Subcutaneous abdominal adipose tissue (tissue), 5 donors: Measurements from ENCODE around the gene TH.

ENCODE experiments used
- H3K27ac ChIP-seq: one replicate; pipeline ENCODE4 v1.7.0; 2013; ENCODE audit warnings: low read depth, mild to moderate bottlenecking, inconsistent platforms, low read length, moderate library complexity
- H3K27me3 ChIP-seq, 5 donors: one replicate each; pipeline ENCODE4 v1.7.0; 2013; ENCODE audit warnings: low read length in 5 of 5, inconsistent platforms in 1 of 5; ENCODE audit not compliant: control insufficient read depth in 5 of 5, insufficient read depth in 4 of 5
- H3K36me3 ChIP-seq, 5 donors: one replicate each; pipeline ENCODE4 v1.7.0; 2013; ENCODE audit warnings: low read length in 5 of 5; ENCODE audit not compliant: control insufficient read depth in 5 of 5, insufficient read depth in 5 of 5
- H3K4me1 ChIP-seq, 5 donors: one replicate each; pipeline ENCODE4 v1.7.0; 2013; ENCODE audit warnings: low read length in 5 of 5, mild to moderate bottlenecking in 3 of 5, moderate library complexity in 1 of 5; ENCODE audit not compliant: control insufficient read depth in 5 of 5, insufficient read depth in 5 of 5
- H3K4me3 ChIP-seq, 5 donors: one replicate each; pipeline ENCODE4 v1.7.0; 2013; ENCODE audit warnings: low read length in 5 of 5, low read depth in 1 of 5
- H3K9ac ChIP-seq, 5 donors: one replicate each; pipeline ENCODE4 v1.7.0; 2013; ENCODE audit warnings: low read length in 5 of 5, mild to moderate bottlenecking in 4 of 5, moderate library complexity in 3 of 5
- H3K9me3 ChIP-seq, 5 donors: one replicate each; pipeline ENCODE4 v1.7.0; 2013; ENCODE audit warnings: low read length in 5 of 5; ENCODE audit not compliant: control insufficient read depth in 5 of 5
- donor health status: healthy.
- donor health status: healthy.
- donor health status: healthy.
- donor health status: healthy.
- donor health status: healthy.

Gene TH

DNA sequence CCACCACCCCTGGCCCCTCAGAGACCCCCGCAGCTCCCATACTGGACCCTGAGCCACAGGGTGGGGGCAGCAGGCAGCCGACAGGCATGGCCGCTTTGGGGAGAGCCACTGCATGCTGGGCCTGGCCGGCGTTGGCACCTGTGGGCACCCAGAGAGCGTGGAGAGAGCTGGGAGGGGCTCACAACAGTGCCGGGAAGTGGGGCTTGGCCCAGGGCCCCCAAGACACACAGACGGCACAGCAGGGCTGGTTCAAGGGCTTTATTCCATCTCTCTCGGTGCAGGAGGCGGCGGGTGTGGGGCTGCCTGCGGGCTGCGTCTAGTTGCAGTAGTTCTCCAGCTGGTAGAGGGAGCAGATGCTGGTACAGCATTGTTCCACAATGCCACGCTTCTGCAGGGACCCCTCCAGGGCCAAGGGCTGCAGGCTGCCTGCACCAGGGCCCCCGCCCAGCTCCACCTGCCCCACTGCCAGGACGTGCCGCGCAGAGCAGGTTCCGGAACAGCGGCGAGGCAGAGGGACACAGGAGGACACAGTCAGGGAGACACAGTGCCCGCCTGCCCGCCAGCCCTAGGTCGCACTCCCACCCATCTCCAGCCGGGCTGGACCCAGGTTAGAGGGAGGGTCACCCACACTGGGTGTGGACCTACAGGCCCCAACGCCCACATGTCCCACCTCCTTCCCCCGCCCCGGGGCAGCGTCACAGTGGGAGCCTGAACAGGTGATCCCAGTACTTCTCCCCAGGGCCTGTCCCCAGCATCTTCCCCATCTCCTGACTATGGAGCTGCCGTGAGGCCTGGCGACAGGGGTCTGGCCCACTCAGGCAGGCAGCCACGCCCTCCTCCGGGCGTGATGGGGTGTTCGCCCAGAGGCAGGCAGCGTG is 11.8 kb downstream of the TH start:
- H3K27ac ChIP-seq: no peak overlapping the region
- no peak overlapping the region for H3K9ac ChIP-seq
- H3K4me1 ChIP-seq: peaks cover 0 to 2% (median 0%) of the 10 kb centered on the region in 5 donors
- H3K9me3 ChIP-seq: no peaks in the 10 kb centered on the region
- H3K27me3 ChIP-seq: peaks cover 19 to 46% (median 29%) of the 10 kb centered on the region in 5 donors
- no peaks in the 10 kb centered on the region for H3K36me3 ChIP-seq
- H3K4me3 ChIP-seq: no peak overlapping the region

DNA sequence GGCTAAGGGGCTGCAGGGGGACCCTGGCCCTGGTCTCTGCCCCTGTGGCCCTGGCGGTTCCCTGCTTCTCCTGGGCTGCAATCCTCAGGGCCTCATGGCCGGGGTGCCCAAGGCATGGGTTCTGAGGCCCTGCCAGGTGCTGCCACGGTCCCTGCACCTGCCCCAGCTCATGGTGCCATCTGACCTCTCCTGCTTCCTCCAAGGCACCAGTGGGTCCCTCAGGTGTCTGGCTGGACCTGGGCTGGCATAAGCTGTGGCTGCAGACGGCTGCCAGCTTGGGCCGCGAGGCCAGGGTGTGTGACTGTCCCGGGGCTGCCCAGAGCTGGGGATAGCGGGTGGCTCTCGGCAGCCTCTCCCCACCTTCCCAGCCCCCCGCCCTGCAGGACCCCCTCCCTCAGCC is 12.6 kb downstream of the TH start:
- Histone ChIP-seq H3K4me1 (peaks cover 0 to 2% (median 0%) of the 10 kb centered on the region in 5 donors), H3K36me3 (no peaks in the 10 kb centered on the region), H3K27ac (no peak overlapping the region), H3K9me3 (no peaks in the 10 kb centered on the region), H3K9ac (no peak overlapping the region), H3K4me3 (no peak overlapping the region), H3K27me3 (peaks cover 19 to 42% (median 28%) of the 10 kb centered on the region in 5 donors)

DNA sequence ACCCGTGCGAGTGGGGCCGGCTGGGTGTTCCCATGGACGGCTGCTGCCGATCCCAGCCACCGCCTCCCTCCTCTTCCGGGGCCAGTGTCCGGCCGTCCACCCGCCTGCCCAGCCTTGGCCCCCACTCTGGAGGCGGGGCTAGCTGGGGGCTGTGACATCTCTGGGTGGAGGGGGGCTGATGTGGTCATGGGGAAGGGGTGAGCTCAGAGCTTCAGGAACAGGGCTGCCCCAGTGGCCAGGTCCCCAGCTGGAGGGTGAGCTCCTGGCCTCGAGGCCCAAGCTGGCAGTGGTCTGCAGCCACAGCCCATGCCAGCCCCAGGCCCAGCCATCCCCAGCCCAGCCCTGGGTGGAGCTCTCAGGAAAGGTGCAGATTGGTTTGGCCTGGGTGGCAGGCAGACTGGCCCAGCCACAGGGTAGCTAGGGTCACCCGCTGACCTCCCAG is 13.3 kb downstream of the TH start:
- Histone ChIP-seq H3K27me3 (peaks cover 13 to 39% (median 25%) of the 10 kb centered on the region in 5 donors), H3K4me1 (peaks cover 0 to 2% (median 0%) of the 10 kb centered on the region in 5 donors), H3K27ac (no peak overlapping the region), H3K9me3 (no peaks in the 10 kb centered on the region), H3K9ac (no peak overlapping the region), H3K4me3 (no peak overlapping the region), H3K36me3 (no peaks in the 10 kb centered on the region)

DNA sequence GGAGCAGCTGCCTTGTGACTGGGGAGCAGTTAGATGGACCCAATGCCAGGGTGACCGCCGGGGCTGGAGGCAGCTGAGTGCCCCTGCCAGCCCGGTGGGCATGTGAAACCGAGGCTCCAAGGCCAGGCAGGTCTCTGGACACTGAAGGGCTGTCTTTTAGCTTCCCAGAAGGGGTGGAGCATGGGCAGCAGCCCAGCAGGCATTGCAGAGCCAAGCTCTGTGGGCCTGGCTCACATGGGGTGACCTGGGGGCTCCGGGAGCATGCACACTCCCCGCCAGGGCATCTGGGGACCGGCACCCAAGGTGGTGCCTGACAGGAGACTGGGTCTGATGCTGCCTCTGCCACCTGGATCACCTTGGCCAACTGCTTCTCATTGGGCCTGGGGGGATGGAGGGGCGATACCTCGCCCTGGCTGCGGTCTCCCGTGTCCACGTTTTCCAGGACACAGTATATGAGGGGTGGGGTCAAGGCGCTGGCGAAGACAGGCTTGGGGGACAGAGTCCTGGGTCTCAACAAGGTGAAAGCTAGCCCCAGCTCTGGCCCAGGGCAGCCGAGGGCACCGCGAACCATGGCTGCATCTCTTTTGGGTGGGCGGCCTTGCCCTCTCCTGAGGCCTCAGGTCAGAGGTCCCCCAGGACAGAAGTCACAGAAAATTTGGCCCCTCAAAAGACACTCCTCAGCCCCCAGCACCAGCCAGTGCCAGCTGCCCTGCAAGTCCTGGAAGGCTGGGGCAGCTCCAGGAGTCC is 14.1 kb downstream of the TH start:
- Histone ChIP-seq H3K9me3 (no peaks in the 10 kb centered on the region), H3K9ac (no peak overlapping the region), H3K36me3 (no peaks in the 10 kb centered on the region), H3K4me3 (no peak overlapping the region), H3K27me3 (peaks cover 13 to 31% (median 16%) of the 10 kb centered on the region in 5 donors), H3K27ac (no peak overlapping the region), H3K4me1 (peaks cover 0 to 2% (median 0%) of the 10 kb centered on the region in 5 donors)

DNA sequence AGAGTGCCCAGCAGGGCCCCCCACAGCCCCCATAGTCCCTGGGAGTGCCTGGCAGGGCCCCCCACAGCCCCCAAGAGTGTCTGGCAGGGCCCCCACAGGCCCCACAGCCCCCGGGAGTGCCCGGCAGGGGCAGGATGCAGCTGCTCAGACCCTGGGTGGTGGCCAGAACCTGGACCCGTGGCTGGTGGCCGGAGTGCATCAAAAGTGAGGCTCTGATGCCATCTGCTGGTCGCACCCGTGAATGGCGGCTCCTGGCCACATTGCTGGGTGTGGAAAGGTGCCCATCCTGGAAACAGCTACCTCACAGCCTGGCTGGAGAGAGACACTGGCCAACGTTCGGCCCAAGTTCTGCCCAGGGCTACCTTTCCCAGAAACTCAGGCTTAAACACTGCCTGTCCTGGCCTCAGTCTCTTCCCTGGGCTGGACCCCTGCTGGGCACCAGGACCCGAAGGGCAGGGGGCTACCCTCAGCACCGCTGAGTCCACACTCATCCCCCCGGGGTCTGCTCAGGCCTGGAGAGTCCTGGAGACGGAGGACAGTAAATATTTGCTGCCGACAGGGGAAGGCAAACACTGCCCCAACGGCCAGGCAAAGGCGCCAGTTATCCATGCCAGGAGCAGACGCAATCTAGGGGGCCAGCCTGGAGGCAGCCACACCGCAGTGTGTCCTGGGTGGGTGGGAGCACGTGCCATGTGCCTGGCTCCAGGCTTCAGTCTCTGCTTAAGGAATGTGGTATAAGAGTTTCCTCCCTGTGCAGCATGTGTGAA is 15.0 kb downstream of the TH start:
- Histone ChIP-seq H3K36me3 (no peaks in the 10 kb centered on the region), H3K4me3 (no peak overlapping the region), H3K9ac (no peak overlapping the region), H3K27ac (no peak overlapping the region), H3K4me1 (peaks cover 0 to 7% (median 4%) of the 10 kb centered on the region in 5 donors), H3K27me3 (peaks cover 13 to 29% (median 13%) of the 10 kb centered on the region in 5 donors), H3K9me3 (no peaks in the 10 kb centered on the region)

DNA sequence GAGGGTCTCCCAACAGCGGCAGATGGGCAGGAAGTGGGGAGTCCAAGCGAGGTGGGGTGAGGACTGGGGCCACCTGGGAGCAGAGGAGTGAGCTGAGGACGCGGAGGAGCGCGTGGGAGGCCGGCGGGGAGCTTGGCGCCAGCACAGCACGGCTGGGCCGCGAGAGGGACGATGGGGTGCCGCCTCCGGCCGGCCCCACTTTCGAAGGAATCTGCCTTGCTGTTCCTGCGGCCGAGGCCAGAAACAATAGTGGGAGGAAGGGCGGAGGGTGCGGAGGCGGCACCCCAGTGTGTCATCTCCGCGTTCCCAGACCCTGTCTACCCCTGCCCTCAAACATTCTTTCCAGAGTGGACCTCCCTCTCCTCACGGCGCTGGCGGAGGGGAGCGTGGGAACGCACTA is 16.1 kb downstream of the TH start:
- Histone ChIP-seq H3K9ac (no peak overlapping the region), H3K27me3 (peaks cover 9 to 35% (median 20%) of the 10 kb centered on the region in 5 donors), H3K9me3 (no peaks in the 10 kb centered on the region), H3K4me1 (peaks cover 0 to 9% (median 6%) of the 10 kb centered on the region in 5 donors), H3K4me3 (no peak overlapping the region), H3K36me3 (no peaks in the 10 kb centered on the region), H3K27ac (no peak overlapping the region)

DNA sequence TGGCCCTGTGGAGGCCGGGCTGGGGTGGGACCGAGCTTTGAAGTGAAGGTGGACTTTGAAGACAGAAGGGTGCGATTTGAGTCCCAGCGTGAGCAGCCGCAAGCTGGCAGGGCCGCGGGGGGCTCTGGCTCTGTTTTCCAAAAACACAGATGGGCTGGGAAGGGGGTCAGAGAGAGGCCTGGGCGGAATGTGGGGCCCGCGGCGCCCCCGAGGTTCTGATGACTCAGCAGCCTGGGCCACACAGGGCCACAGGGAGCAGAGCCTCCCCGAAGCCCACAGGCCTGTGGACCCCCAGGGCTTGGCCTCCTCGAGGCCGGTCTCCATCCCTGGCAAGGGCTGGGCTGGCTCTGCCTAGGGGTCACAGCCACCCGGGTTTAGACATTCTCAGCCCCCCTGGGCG is 16.7 kb downstream of the TH start:
- H3K27ac ChIP-seq: no peak overlapping the region
- H3K9ac ChIP-seq: no peak overlapping the region
- H3K9me3 ChIP-seq: no peaks in the 10 kb centered on the region
- H3K27me3 ChIP-seq: peaks cover 15 to 34% (median 24%) of the 10 kb centered on the region in 5 donors
- H3K36me3 ChIP-seq: no peaks in the 10 kb centered on the region
- H3K4me1 ChIP-seq: peaks cover 0 to 9% (median 6%) of the 10 kb centered on the region in 5 donors
- no peak overlapping the region for H3K4me3 ChIP-seq

DNA sequence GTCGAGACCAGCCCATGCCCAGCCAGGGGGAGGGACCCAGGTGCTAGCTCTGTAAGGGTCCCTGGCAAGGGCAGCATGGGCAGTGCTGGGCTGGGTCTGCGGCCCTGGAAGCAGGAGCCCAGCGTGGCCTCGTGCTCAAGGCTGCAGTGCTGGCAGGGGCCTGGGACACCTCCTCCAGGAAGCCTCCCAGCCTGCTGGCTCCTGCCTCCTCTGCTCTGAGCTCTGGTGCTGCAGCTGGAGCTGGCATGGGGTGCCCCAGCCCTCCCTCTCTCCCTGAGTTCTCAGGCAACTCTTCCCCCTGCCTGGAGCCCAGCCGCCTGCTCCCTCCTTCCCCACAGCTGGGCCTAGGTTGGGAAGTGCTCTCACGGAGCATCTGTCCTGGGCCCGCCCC is 17.4 kb downstream of the TH start:
- Histone ChIP-seq H3K9me3 (no peaks in the 10 kb centered on the region), H3K4me1 (peaks cover 0 to 9% (median 6%) of the 10 kb centered on the region in 5 donors), H3K27me3 (peaks cover 20 to 39% (median 26%) of the 10 kb centered on the region in 5 donors), H3K36me3 (no peaks in the 10 kb centered on the region), H3K9ac (no peak overlapping the region), H3K4me3 (no peak overlapping the region), H3K27ac (no peak overlapping the region)

DNA sequence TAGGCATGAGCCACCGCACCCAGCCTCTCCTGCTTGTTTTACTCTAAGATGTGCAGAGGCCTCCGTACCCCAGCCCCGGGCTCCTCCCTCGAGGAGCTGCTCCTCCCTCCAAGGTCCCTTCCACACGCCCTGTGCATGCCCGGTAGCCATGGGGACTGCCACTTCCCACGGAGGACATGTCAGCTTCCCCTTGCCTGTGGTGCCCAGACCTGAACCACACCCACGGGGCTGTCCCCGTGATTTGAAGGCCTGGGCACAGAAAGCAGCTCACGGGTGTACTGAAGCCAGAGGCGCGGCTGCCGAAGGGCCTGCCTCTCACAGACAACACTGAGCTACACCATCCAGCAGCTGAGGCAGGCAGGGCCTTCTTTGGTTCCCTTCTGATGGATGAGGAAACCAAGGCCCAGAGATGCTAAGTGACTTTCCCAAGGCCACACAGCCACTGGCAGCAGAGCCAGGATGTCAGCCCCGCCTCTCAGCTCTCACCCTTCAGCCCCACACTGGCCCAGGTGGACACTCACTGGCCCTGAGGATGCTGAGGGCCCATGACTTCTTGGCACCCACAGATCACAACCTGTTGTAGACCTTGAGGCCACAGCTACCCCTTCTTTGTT is 17.9 kb downstream of the TH start:
- no peak overlapping the region for H3K4me3 ChIP-seq
- H3K4me1 ChIP-seq: peaks cover 0 to 9% (median 6%) of the 10 kb centered on the region in 5 donors
- no peak overlapping the region for H3K27ac ChIP-seq
- H3K36me3 ChIP-seq: no peaks in the 10 kb centered on the region
- H3K27me3 ChIP-seq: peaks cover 25 to 43% (median 31%) of the 10 kb centered on the region in 5 donors
- H3K9me3 ChIP-seq: no peaks in the 10 kb centered on the region
- H3K9ac ChIP-seq: no peak overlapping the region
